AG04450 (cell line): ENCODE measurements around the gene BRF1. TPM values are rescaled to one million over a fixed set of nuclear protein-coding genes. Genes with fewer than 3 reads are reported as not detected.
A peak's percentile ranks its signal among the peaks of the same experiment; 100 is the strongest.
"Not testable (repeated sequence)": the region's sequence is repeated elsewhere in the genome, so short reads cannot be mapped to it uniquely, and the experiment has no call there.

Experiments
- CTCF ChIA-PET: fragments of 300-600, 350-600 bp; formaldehyde crosslinking; extraction: SDS; loops from one replicate; lab custom pipeline; 2022; ENCODE audit warnings: antibody characterized with exemption, inconsistent platforms; lab: Charles Lee
- POLR2A ChIA-PET: fragments of 350-600 bp; formaldehyde crosslinking; extraction: SDS; loops from one replicate; lab custom pipeline; 2021; ENCODE audit warnings: antibody characterized with exemption, inconsistent platforms; lab: Yijun Ruan, JAX
- DNase-seq: peaks from one replicate; pipeline ENCODE4 v3.0.0-alpha.2; 2011; ENCODE audit warnings: low read depth, low spot score
- H3K27ac ChIP-seq: one replicate; pipeline ENCODE4 v1.5.1; 2012; ENCODE audit warnings: low read depth, low read length, control low read depth
- H3K27me3 ChIP-seq: one replicate; pipeline ENCODE4 v1.6.0; 2012; ENCODE audit warnings: low read length; ENCODE audit not compliant: control insufficient read depth, insufficient read depth
- H3K4me3 ChIP-seq: 2 replicates; pipeline ENCODE4 v1.5.1; 2011; ENCODE audit warnings: mild to moderate bottlenecking, low read depth, low read length, control low read depth
- H3K9me3 ChIP-seq: 2 replicates; pipeline ENCODE4 v1.5.1; 2012; ENCODE audit warnings: low read length; ENCODE audit not compliant: control insufficient read depth, insufficient read depth
- CTCF ChIP-seq: IDR thresholded peaks from 2 replicates; pipeline ENCODE4 v1.5.1; 2011; ENCODE audit warnings: low read depth, low read length, control low read depth, inconsistent platforms
- polyA plus RNA-seq: library from polyadenylated mRNA; depleted of rRNA; stranded (reverse); fragments of >200 nt; gene quantifications from 2 replicates; pipeline ENCODE4 v1.2.3, GENCODE V29; 2011

The BRF1 gene
- polyA plus RNA-seq, 1 experiment, result 6.3 TPM

- peak; percentile 86 for TF ChIP-seq CTCF
- ChIA-PET POLR2A (no interaction called here), CTCF (interaction anchor here (0.7 to 2.0 kb wide), 6 partner anchors 12 to 307 kb away, joined by 3 to 8 read pairs (median 4); no protein-coding TSS in a partner anchor)
Observed at GRCh38 chr14:105281371-105282097, 19.3 kb downstream of the BRF1 start.

DNA sequence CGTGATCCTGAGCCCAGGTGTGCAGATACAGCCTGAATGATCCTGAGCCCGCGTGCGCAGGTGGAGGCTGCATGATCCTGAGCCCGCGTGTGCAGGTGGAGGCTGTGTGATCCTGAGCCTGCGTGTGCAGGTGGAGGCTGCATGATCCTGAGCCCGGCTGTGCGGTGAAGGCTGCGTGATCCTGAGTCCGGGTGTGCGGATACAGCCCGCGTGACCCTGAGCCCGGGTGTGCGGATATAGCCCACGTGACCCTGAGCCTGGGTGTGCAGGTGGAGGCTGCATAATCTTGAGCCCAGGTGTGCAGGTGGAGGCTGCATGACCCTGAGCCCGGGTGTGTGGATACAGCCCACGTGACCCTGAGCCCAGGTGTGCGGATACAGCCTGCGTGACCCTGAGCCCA lies 20.3 kb downstream of the BRF1 start:
- TF ChIP-seq CTCF, result no peak
- Histone ChIP-seq H3K9me3 (no peaks in the 10 kb centered on the region; the same call in 1 of the 2 replicates), H3K4me3 (no peak overlapping the region), H3K27ac (no peak overlapping the region), H3K27me3 (no peaks in the 10 kb centered on the region)
- ChIA-PET POLR2A (no interaction called here), CTCF (interaction anchor here (0.6 to 1.1 kb wide), 2 partner anchors 78 to 97 kb away, joined by 3 read pairs; no protein-coding TSS in a partner anchor)
- DNase-seq, result no peak

More at GRCh38 chr14:105281371-105282097, 19.3 kb downstream of the BRF1 start:
- Histone ChIP-seq H3K9me3 (no peaks in the 10 kb centered on the region; the same call in 1 of the 2 replicates), H3K4me3 (no peak overlapping the region), H3K27ac (no peak overlapping the region), H3K27me3 (no peaks in the 10 kb centered on the region)
- DNase-seq, result peak; percentile 48

GRCh38 chr14:105279642-105280361 lies 21.0 kb downstream of the BRF1 start:
- no peaks in the 10 kb centered on the region for H3K27me3 ChIP-seq
- TF ChIP-seq CTCF, result no peak
- POLR2A ChIA-PET, result no interaction called here
- CTCF ChIA-PET, result interaction anchor here (0.6 to 1.1 kb wide), 3 partner anchors 77 to 98 kb away, joined by 3 read pairs; no protein-coding TSS in a partner anchor
- no peaks in the 10 kb centered on the region; the same call in 1 of the 2 replicates for H3K9me3 ChIP-seq
- H3K4me3 ChIP-seq, result no peak overlapping the region
- no peak overlapping the region for H3K27ac ChIP-seq
- DNase-seq, result no peak

DNA sequence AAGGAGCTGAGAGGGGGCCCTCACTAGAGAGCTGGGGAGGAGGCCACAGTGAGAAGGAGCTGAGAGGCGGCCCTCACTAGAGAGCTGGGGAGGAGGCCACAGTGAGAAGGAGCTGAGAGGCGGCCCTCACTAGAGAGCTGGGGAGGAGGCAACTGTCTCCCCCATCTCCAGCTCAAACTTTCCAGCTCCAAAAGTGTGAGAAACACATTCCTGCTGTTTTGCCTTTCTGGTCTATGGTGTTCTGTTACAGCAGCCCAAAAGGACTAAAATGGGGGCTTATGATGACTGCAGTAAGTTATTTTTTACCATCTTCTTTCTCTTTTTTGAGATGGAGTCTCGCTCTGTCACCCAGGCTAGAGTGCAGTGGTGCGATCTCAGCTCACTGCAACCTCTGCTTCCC lies 23.4 kb downstream of the BRF1 start:
- DNase-seq, H3K9me3 ChIP-seq, POLR2A ChIA-PET, H3K4me3 ChIP-seq, H3K27ac ChIP-seq, H3K27me3 ChIP-seq: not testable (repeated sequence)
- CTCF ChIA-PET, result interaction anchor here (1.3 kb wide), 2 partner anchors 74 to 187 kb away, joined by 4 to 5 read pairs; no protein-coding TSS in a partner anchor

- peak; percentile 18 for DNase-seq
- TF ChIP-seq CTCF, result no peak
- Histone ChIP-seq H3K27me3 (no peaks in the 10 kb centered on the region), H3K9me3 (no peaks in the 10 kb centered on the region), H3K27ac (peak overlapping the region; percentile 52), H3K4me3 (no peak overlapping the region)
- ChIA-PET POLR2A (interaction anchor here (1.2 kb wide), 2 partner anchors 24 to 26 kb away, joined by 3 to 12 read pairs; partner anchors contain the start of gene BRF1), CTCF (interaction anchor here (1.1 kb wide), 1 partner anchor 185 kb away, joined by 3 read pairs; no protein-coding TSS in a partner anchor)
Observed at GRCh38 chr14:105275267-105275946, 25.4 kb downstream of the BRF1 start.
